ENCODE results near the gene NUMBL. TPM values are rescaled to one million over a fixed set of nuclear protein-coding genes. Genes with fewer than 3 reads are reported as not detected.

Gene NUMBL
- total RNA-seq, 1 donor from 2014 or later = 20.9 TPM

- Mint-ChIP-seq H3K27ac (peak overlapping the region; percentile 98), H3K27me3 (no peaks in the 10 kb centered on the region), H3K36me3 (ENCODE audit: insufficient read depth) (peaks cover 13% of the 10 kb centered on the region), H3K4me1 (ENCODE audit: low read depth) (peaks cover 27% of the 10 kb centered on the region), H3K4me3 (ENCODE audit: low read depth) (peak overlapping the region; percentile 89), H3K9me3 (ENCODE audit: low read depth) (no peaks in the 10 kb centered on the region)
- TF ChIP-seq, protein P1, sequence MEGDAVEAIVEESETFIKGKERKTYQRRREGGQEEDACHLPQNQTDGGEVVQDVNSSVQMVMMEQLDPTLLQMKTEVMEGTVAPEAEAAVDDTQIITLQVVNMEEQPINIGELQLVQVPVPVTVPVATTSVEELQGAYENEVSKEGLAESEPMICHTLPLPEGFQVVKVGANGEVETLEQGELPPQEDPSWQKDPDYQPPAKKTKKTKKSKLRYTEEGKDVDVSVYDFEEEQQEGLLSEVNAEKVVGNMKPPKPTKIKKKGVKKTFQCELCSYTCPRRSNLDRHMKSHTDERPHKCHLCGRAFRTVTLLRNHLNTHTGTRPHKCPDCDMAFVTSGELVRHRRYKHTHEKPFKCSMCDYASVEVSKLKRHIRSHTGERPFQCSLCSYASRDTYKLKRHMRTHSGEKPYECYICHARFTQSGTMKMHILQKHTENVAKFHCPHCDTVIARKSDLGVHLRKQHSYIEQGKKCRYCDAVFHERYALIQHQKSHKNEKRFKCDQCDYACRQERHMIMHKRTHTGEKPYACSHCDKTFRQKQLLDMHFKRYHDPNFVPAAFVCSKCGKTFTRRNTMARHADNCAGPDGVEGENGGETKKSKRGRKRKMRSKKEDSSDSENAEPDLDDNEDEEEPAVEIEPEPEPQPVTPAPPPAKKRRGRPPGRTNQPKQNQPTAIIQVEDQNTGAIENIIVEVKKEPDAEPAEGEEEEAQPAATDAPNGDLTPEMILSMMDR (IDR thresholded peaks at IDR 0.05; ENCODE audit: unreplicated experiment) = no peak
- peak; percentile 92 for DNase-seq (ENCODE audit: low spot score, unreplicated experiment)
Observed at GRCh38 chr19:40714441-40715299, 24.2 kb upstream of the NUMBL start.

DNA sequence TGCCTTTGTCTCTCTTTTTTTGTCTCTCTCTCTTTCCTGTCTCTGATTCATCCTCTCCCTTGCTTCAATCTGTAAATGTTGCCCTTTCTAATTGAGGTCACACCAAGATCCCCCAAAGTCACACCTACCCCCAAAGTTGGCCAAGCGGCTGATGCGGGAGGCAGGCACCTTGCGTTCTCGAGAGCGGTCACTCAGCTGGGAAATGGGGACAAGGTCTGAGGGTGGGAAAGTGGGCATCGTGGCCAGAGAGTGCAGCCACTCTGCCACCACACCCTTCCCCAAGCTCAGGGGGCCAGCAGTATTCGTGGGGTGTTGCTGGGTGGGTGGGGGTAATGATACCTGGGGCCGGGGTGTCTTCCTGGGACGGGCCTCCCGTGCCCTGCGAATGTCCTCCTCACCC is 23.5 kb upstream of the NUMBL start:
- H3K36me3 Mint-ChIP-seq (ENCODE audit: insufficient read depth) = peaks cover 14% of the 10 kb centered on the region

GRCh38 chr19:40709817-40710216 is 19.4 kb upstream of the NUMBL start:
- TF ChIP-seq, protein P1 (IDR thresholded peaks at IDR 0.05; ENCODE audit: unreplicated experiment) = no peak
- Mint-ChIP-seq H3K36me3 (ENCODE audit: insufficient read depth) (peaks cover 19% of the 10 kb centered on the region), H3K27me3 (no peaks in the 10 kb centered on the region), H3K9me3 (ENCODE audit: low read depth) (no peaks in the 10 kb centered on the region), H3K4me3 (ENCODE audit: low read depth) (no peak overlapping the region), H3K27ac (no peak overlapping the region), H3K4me1 (ENCODE audit: low read depth) (peaks cover 6% of the 10 kb centered on the region)
- no peak for DNase-seq (ENCODE audit: low spot score, unreplicated experiment)

More for the DNA sequence above, 23.5 kb upstream of the NUMBL start:
- H3K27ac Mint-ChIP-seq = peak overlapping the region; percentile 98
- H3K27me3 Mint-ChIP-seq = no peaks in the 10 kb centered on the region
- no peak for DNase-seq (ENCODE audit: low spot score, unreplicated experiment)
- peak overlapping the region; percentile 89 for H3K4me3 Mint-ChIP-seq (ENCODE audit: low read depth)
- TF ChIP-seq, protein P1 (IDR thresholded peaks at IDR 0.05; ENCODE audit: unreplicated experiment) = no peak
- H3K9me3 Mint-ChIP-seq (ENCODE audit: low read depth) = no peaks in the 10 kb centered on the region
- H3K4me1 Mint-ChIP-seq (ENCODE audit: low read depth) = peaks cover 24% of the 10 kb centered on the region

GRCh38 chr19:40707615-40708014 is 17.2 kb upstream of the NUMBL start:
- DNase-seq (ENCODE audit: low spot score, unreplicated experiment) = no peak
- no peaks in the 10 kb centered on the region for H3K9me3 Mint-ChIP-seq (ENCODE audit: low read depth)
- H3K27ac Mint-ChIP-seq = peak overlapping the region; percentile 71
- H3K36me3 Mint-ChIP-seq (ENCODE audit: insufficient read depth) = peaks cover 23% of the 10 kb centered on the region
- TF ChIP-seq, protein P1 (IDR thresholded peaks at IDR 0.05; ENCODE audit: unreplicated experiment) = no peak
- no peak overlapping the region for H3K4me3 Mint-ChIP-seq (ENCODE audit: low read depth)
- H3K27me3 Mint-ChIP-seq = no peaks in the 10 kb centered on the region
- H3K4me1 Mint-ChIP-seq (ENCODE audit: low read depth) = peaks cover 3% of the 10 kb centered on the region

GRCh38 chr19:40705950-40706619 is 15.6 kb upstream of the NUMBL start:
- H3K27ac Mint-ChIP-seq = no peak overlapping the region

More at GRCh38 chr19:40705950-40706619, 15.6 kb upstream of the NUMBL start:
- no peaks in the 10 kb centered on the region for H3K27me3 Mint-ChIP-seq
- TF ChIP-seq, protein P1 (IDR thresholded peaks at IDR 0.05; ENCODE audit: unreplicated experiment) = no peak
- no peak for DNase-seq (ENCODE audit: low spot score, unreplicated experiment)
- H3K36me3 Mint-ChIP-seq (ENCODE audit: insufficient read depth) = peaks cover 23% of the 10 kb centered on the region
- H3K4me1 Mint-ChIP-seq (ENCODE audit: low read depth) = peaks cover 3% of the 10 kb centered on the region
- no peak overlapping the region for H3K4me3 Mint-ChIP-seq (ENCODE audit: low read depth)
- no peaks in the 10 kb centered on the region for H3K9me3 Mint-ChIP-seq (ENCODE audit: low read depth)

Measured in progenitor cell of endocrine pancreas (in vitro differentiated cells).